Measurements from ENCODE around the gene PHC2. TPM values are rescaled to one million over a fixed set of nuclear protein-coding genes. Genes with fewer than 3 reads are reported as not detected.

The PHC2 gene
- total and polyA plus RNA-seq, 9 of the 15 experiments (the other 6 are each of a cell fraction or from before 2014, with no cell fraction given) = 3.1 to 67.6 (median 34.6) TPM

GRCh38 chr1:33472269-33472980, 41.5 kb upstream of the PHC2 start, which contains the start of gene ZSCAN20 (continued):
- TF ChIP-seq BRF1 (IDR thresholded peaks at IDR 0.05; ENCODE audit: borderline replicate concordance, extremely low read depth, insufficient read length) (no peak), GTF3C2 (IDR thresholded peaks at IDR 0.05; ENCODE audit: borderline replicate concordance, extremely low read depth, insufficient read length) (no peak), NCOA2 (IDR thresholded peaks at IDR 0.05; ENCODE audit: partially characterized antibody in 2 of 2) (no peak), SPI1 (IDR thresholded peaks at IDR 0.05; ENCODE audit: borderline replicate concordance, low read depth, low read length) (peak; percentile 88), ZNF12 (CRISPR knock-in tag; IDR thresholded peaks at IDR 0.05) (no peak), ZNF398 (CRISPR knock-in tag; IDR thresholded peaks at IDR 0.05) (no peak), AFF4 (CRISPR knock-in tag; IDR thresholded peaks at IDR 0.05) (no peak), ATF2 (CRISPR knock-in tag; IDR thresholded peaks at IDR 0.05) (no peak), GTF2E2 (tag; IDR thresholded peaks at IDR 0.05) (no peak), RBM39 (optimal IDR thresholded peaks at IDR 0.05; ENCODE audit: low read depth, low read length) (no peak)

Data from K562 (cell line).